Left kidney (tissue), 8 donors: ENCODE measurements around the gene TCAF1. TPM values are rescaled to one million over a fixed set of nuclear protein-coding genes. Genes with fewer than 3 reads are reported as not detected.

Source experiments
- DNase-seq: peaks from one replicate; pipeline ENCODE4 v3.0.0-alpha.2; 2013
- long read RNA-seq, 8 donors: transcript quantifications; one replicate each; lab custom pipeline, GENCODE V29; 2026
- polyA plus RNA-seq: library from polyadenylated mRNA; unstranded; fragments of 120-200 nt; gene quantifications from one replicate; pipeline ENCODE4 v1.2.1, GENCODE V29; 2013; ENCODE audit not compliant: insufficient read length

TCAF1 gene, protein sequence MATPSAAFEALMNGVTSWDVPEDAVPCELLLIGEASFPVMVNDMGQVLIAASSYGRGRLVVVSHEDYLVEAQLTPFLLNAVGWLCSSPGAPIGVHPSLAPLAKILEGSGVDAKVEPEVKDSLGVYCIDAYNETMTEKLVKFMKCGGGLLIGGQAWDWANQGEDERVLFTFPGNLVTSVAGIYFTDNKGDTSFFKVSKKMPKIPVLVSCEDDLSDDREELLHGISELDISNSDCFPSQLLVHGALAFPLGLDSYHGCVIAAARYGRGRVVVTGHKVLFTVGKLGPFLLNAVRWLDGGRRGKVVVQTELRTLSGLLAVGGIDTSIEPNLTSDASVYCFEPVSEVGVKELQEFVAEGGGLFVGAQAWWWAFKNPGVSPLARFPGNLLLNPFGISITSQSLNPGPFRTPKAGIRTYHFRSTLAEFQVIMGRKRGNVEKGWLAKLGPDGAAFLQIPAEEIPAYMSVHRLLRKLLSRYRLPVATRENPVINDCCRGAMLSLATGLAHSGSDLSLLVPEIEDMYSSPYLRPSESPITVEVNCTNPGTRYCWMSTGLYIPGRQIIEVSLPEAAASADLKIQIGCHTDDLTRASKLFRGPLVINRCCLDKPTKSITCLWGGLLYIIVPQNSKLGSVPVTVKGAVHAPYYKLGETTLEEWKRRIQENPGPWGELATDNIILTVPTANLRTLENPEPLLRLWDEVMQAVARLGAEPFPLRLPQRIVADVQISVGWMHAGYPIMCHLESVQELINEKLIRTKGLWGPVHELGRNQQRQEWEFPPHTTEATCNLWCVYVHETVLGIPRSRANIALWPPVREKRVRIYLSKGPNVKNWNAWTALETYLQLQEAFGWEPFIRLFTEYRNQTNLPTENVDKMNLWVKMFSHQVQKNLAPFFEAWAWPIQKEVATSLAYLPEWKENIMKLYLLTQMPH
- 84.1 TPM for polyA plus RNA-seq
- long read RNA-seq, donor 1, full-length matches to known transcripts = 5 of 15 reads
- long read RNA-seq, donor 1, partial matches to known transcripts = 10 of 15 reads
- long read RNA-seq, donor 1, other reads (novel, unspliced or antisense) = 0 of 15 reads
- long read RNA-seq, donor 2, full-length matches to known transcripts = 5 of 5 reads
- long read RNA-seq, donor 2, partial matches to known transcripts = 0 of 5 reads
- long read RNA-seq, donor 2, other reads (novel, unspliced or antisense) = 0 of 5 reads
- long read RNA-seq, donor 3, full-length matches to known transcripts = 1 of 1 reads
- long read RNA-seq, donor 3, partial matches to known transcripts = 0 of 1 reads
- long read RNA-seq, donor 3, other reads (novel, unspliced or antisense) = 0 of 1 reads
- long read RNA-seq, donor 4 = 0 reads
- long read RNA-seq, donor 5, full-length matches to known transcripts = 5 of 5 reads
- long read RNA-seq, donor 5, partial matches to known transcripts = 0 of 5 reads
- long read RNA-seq, donor 5, other reads (novel, unspliced or antisense) = 0 of 5 reads
- long read RNA-seq, donor 6, full-length matches to known transcripts = 3 of 3 reads
- long read RNA-seq, donor 6, partial matches to known transcripts = 0 of 3 reads
- long read RNA-seq, donor 6, other reads (novel, unspliced or antisense) = 0 of 3 reads
- long read RNA-seq, donor 7 = 0 reads
- long read RNA-seq, donor 8, partial matches to known transcripts = 24 of 24 reads
- long read RNA-seq, donor 8, other reads (novel, unspliced or antisense) = 0 of 24 reads

DNA sequence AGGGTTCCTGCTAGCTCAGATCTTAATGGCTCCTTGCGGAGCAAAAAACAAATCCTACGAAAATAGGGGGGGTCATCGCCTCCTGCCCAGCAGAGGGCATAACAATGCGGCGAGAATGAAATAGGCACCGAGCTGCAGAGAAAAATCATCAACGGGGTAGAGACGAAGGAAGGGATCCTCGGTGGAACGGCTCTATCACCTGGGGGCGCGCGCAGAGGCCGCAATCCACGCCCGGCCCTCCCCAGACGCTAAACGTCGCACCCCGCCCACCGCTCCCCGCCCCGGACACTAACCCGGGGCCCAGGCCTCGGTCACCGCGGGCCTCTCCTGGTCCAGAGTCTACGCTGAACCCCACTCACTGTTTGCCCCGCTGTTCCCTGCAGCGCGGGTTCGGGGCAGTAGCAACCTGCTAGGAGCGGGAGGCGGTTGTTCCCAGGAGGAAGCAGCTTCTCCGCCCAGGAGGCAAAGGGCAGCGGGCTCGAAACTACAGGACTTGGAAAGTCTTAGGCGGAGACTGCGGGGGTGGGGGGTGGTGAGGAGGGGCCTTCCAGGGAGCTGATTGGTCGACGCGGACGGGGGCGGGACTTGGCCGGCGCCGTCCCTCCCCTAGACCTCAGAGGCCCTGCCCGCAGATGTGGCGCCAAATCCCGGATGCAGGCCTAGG lies at the start of gene TCAF1:
Gene TCAF1 (minus strand): TSS at position 509 of the 664 bp plus-strand sequence. CDS start 25,568 bp downstream, outside the sequence.
- peak; percentile 95 for DNase-seq

DNA sequence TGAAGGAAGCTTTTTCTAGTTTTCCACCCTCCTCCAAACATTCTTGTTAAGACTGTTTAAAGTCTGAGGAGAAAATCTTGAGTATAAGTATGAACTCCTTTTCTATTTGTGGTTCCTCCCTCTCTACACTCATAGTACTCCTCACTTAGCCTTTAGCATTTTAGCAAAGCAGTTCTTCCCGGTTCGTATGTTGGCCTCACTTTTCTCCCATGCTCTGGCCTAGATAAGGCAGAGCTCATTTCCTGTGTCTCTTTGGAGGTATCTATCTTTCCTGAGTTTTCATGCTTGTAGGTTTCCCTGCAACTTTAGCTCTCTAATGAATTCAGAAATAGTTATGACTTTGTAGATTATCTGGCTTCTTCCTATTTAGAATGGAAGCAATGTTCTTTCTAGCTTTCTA lies 46.8 kb upstream of the TCAF1 start:
- DNase-seq = no peak

DNA sequence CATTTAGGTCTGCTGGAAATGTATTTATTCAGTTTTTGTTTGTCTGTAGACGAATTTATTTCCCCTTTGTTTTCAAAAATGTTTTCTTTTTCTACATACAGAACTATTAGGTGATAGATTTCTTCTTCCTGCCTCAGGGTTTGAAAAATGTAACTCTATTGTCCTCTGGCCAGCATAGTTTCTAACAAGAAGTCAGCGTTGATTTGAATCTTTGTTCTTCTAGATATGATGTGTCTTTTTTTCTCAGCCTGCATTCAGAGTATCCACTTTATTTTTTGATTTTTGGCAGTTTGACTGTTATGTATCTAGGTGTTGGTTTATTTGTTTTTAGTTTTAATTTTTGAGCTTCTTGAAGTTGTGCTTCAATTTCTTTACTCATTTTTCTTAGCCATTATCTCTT lies 45.1 kb upstream of the TCAF1 start:
- DNase-seq = no peak

DNA sequence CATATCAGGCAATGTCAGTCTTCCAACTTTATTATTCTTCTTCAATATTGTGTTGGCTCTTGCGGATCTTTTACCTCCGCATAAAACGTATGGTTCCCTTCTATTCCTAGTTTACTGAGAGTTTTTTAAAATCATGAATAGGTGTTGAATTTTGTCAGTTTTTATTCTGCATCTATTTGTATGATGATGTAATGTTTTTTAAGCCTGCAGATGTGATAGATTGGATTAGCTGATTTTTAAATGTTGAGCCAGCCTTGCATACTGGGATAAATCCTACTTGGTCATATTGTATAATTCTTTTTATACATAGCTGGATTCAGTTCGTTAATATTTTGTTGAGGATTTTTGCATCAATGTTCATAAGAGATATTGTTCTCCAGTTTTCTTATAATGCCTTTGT lies 43.4 kb upstream of the TCAF1 start:
- no peak for DNase-seq

DNA sequence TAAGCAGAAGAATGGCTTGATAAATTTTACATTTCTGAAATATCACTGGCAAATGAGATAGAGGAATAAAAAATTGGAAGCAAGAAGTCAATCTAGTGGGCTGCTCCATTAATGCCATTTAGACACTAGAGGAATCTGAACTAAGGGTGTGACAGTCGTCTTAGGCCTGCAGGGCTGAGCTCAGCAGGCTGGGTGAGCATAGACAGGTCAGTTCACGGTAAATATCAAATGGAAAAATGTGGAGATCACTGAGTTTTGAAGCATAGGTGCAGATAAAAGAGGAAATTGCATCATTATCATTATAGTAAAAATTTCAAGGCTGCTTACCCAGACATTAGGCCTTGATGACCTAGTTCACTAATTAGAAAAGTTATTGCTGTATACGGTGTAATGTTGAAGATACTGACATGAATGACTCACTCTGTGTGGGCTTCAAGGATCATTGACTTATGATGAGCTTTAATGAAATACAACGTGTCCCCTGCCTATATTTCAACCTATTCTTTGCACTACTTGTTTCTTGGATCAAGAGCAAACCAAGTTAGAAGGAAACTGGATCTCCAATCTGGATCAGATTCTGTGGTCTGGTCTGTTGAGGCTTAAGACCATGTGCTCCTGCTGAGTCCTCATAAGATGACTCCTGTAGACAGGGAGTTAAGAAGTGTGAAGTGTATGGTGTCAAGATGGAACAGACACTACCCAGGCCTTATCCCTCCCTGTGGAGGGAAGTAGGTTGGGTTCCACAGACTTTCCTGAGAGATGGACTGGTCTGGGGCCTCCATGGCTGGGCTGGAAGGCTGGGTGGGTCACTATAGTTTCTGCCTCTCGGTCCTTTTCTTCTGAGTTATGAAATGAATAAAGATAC lies 36.6 kb upstream of the TCAF1 start:
- no peak for DNase-seq

DNA sequence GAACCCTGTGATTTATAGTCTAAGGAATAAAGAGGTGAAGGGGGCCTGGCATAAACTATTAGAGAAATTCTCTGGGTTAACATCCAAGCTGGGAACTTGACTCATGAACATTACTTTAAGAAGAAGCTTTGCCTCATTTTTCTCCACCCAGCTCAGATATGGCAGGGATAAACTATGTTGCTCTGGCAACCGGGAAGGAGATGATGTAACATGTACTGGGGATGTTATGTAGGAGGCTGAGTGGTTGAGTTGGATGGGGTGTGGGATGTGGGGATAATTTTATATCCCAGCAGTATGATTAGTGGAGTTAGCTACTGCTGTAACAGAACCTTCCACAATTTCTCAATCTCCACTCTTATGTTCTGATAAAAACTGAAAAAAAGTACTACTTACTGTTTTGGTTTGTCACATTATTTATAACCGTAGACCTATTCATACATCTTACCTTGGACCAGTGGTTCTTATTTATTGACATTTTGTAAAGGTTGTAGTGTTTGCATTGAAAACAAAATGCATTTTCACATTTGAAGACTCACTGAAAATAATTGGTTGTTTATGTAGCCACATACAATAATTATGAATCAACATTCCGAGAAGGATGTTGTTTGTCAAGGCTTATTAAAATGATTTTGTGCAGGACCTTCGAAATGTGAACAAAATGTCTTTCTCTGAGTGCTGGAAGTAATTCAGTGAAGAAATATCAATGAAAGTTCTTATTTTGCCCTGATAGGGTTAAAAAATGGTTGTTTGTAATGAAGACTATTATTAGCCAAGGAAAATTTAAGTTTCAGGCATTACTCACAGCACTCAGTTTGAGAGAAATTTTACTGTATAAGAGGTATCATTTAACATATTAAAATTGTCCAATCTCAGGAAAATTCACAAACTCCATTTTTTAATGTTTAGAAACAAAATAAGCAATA lies 34.4 kb upstream of the TCAF1 start:
- DNase-seq = no peak

DNA sequence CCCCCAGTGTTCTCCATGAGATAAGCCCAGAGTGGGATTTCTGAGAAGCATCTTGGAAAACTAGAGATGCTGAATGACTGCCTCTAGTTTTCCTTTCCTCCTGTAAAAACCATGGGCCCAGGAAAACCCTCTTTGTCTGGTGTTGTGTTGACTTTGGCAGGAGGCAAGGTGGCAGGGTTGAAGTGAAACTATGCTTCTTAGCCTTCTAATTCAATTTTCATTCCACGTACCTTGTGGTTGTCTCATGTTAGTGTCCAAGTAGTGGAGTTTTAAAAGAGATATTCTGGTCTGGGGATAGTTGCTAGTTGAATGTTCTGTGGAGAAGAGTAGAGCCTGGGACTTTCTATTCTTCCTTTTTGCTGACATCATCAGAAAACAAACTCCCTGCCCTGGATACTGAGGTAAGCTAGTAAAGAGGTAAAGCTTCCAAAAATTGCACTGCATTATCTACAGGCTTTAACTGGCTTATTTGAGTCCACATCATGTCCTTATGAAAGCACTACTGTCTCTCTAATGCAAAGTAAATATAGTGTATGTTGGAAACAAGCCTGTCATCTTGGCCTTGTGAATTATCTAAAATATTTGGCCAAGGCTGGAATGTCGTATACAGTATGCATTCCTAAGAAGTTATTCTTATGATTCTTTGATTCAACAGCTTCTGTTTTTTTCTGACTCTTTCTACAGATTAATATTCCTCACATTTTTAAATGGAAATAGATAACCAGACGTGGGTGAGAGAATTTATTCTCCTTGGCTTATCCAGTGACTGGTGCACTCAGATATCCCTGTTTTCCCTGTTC lies 32.8 kb upstream of the TCAF1 start, which contains the start of gene OR2F2:
Gene OR2F2 (plus strand): TSS at position 708 of the 800 bp plus-strand sequence. CDS start 0 bp downstream, at position 708.
- no peak for DNase-seq

DNA sequence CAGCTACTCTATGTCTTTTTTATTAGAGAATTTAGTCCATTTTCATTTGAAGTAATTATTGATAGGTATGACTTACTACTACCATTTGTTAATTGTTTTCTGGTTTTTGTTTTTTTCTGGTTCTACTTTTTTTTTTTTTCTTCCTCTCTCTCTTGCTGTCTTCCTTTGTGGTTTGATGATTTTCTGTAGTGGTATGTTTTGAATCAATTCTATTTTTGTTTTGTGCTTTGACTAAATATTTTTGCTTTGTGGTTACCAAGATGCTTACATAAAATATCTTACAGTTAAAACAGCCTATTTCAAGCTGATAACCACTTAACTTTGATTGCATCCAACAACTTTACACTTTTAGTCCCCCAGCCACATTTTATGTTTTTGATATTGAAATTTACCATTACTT lies 29.8 kb upstream of the TCAF1 start:
- no peak for DNase-seq

DNA sequence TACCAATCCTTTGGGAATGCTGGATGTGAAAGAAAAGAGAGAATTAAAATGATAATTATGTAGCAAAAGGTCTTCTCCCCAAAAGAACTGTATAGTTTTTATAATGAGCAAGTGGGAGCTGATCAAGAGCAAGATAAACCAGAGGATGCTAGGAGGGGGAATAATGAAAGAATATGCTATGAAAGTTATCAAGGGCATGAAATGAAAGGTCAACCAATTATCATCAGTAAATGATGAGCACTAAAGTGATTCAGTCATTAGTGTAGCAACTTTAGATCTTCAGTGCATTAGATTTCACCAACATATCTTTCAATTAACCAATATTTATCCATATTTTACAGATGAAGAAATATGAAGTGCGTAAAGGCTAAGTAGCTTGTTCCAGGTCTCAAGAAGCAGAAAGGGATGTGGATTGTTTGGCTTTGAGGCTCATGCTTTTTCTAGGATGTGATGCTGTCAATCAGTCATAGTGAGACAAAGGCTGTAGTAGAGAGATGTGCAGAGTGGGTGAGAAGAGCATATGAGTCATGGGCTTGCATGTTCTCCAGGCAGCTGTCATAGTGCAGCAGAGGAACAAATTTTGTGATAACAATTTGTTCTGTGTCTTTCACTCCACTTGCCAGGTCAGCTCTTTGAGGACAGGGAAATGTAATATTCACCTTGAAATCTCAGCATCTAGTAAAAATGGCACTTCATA lies 27.4 kb upstream of the TCAF1 start:
- no peak for DNase-seq

DNA sequence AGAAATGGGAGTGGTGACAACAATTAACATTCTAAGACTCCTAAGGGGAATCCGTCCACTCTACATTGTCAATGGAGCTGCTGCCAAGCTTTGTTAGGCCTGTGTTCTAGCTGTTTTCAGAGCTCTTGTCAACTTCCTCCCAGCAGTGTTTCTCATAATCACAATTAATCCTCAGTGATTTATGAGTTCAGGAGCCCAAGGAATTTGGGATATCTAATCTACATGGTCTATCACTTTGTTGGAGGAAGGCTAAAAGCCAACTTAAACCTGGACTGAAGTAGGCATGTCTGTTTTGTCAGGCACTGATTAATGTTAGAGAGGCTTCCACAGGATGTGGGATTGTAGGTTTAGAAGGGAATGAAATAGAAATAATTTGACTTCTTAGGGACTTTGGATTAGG lies 22.9 kb upstream of the TCAF1 start:
- DNase-seq = no peak

DNA sequence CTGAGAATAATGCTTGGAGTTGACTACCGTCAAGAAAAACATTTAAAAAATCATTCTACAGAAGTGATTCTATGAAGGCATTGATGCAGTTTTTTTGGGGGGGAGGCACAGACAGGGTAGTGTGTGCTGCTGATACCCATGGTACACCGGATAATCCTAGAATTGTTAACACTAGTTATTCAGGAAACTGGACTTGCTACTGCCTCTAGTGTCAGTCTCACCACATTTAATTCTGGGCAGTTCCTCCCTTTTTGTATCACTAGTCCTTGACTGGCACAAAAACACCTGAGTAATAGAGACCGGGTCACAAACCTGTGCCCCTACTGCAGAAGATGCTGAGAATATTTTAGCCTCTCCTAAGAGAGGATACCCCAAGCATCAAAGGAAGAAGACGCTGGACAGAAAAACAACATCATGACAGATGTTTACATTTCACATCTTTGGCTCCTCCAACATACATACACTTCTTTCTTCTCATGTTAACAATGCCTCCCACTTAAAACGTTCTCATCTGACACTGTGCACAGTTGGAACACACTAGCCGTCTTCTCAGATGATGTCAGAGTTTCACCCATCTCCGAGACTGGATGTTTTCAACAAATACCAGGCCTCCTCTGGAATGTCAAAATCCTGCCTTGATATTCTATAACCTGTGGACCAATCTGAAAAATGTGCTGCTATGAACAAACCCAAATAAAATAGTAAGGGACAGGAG lies 13.1 kb upstream of the TCAF1 start:
- no peak for DNase-seq

DNA sequence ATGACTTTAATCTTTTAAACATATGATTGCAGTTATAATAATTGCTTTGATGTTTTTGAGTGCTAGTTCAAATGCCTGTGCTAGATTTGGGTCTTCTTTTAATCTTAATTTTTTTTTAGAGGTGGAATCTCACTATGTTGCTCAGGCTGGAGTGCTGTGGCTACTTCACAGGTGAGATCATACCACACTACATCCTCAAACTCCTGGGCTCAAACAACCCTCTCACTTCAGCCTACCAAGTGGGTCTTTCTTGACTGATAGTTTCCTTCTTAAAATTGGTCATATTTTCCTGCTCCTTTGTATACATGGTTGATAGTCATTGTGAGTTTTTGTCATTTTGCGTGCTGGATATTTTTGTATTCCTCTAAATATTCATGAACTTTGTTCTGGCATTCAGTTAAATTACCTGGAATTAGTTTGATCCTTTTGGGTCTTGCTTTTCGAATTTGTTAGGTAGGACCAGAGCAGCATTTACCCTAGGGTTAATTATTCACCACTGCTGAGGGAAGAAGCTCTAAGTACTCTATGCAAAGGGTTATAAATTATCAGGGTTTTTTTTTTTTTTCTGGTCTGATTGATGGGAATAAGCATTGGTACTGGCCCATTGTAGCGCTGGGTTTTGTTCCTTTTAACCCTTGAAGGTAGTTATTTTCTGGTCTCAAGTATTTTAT lies 12.1 kb upstream of the TCAF1 start:
- no peak for DNase-seq

DNA sequence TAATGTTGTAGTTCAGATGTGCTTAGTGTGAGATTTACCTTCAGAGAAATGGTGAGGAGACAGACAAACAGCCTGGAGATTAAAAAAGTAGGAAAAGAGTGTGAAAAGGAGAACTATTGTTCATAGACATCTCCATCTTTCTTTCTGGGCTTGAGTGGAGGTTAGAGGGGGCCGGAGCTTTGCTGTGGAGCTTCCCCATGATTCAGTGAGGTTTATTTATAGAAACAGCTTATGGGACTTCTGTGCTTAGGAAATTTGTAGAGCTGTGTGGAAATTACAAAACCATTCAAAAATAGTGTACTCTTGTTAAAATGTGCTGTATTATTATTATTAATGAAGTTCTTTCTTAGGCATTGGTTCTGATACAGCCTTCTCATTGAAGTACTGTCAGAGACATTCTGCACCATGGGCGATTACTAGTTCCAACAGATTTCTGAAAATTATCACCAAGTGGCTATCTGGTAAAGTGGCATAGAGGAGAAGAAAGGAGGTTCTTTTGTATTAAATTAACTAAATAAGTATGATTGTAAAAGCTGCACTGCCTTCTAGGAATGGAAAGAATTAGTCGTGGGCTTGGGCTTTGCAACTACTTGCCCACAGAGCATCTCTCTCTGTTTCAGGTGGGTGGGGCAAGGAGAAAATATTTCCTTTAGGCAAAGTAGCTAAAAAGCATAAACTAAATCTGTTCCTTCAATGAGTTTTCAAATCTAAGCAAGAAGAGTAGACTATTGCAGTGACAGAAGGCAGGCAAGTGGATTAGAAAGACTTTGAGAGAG lies 8.7 kb upstream of the TCAF1 start:
- no peak for DNase-seq

DNA sequence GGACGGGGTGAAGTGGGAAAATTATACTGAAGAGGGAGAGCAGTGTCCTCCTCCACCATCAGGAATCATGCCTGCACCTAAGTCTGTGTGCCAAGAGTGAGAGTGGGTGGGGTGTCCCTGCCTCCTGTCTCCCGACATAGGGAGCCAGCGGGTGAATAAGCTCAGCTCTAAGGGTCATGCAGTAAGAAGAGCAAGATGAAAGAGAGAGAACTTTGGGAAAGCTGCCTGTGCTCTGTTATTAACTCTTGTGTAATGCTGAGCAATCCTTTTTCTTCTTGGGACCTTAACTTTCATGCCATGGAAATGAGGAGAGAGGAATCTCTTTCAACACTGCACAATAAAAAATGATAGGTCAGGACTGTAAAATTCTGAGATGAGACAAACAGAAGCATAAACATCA lies 7.9 kb upstream of the TCAF1 start:
- no peak for DNase-seq

DNA sequence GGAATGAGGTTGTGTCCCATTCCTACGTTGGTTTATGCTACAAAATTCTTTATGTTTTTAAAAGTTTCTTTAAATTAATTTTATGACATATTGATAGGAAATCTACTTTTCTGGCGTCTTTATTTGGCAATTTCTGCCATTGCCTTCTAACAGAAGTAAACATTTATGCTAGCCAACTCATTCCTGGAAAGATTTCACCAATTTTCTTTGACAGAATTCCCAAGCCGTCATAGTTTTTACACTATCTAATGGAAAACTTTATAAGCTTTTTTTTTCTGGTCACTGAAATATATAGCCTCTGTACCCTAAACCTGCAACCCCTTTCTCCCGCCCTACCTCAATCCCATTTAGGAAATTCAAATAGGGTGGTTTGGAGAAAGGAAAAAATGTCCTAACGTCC lies 6.1 kb upstream of the TCAF1 start:
- no peak for DNase-seq
